B cell (primary cell): ENCODE data around the gene OR52N1. TPM values are rescaled to one million over a fixed set of nuclear protein-coding genes. Genes with fewer than 3 reads are reported as not detected.

Source experiments
- ATAC-seq: fragments of 200-7000 bp; cut with Tn5 transposase; one replicate; pipeline ENCODE4 v1.10.0; 2021; ENCODE audit warnings: low read depth, mild to moderate bottlenecking, moderate number of reproducible peaks, moderate library complexity
- CTCF ChIA-PET: fragments of 350-600 bp; sonication (Branson Sonifier 250); formaldehyde crosslinking; loops from one replicate; lab custom pipeline; 2021; ENCODE audit warnings: antibody characterized with exemption, inconsistent platforms; lab: Charles Lee
- POLR2A ChIA-PET: fragments of 350-600 bp; sonication (Branson Sonifier 250); formaldehyde crosslinking; loops from one replicate; lab custom pipeline; 2021; ENCODE audit warnings: antibody characterized with exemption; lab: Charles Lee
- DNase-seq: peaks from one replicate; pipeline ENCODE4 v3.0.0; 2013
- H2AFZ ChIP-seq: 2 replicates; pipeline ENCODE4 v1.6.1; 2012; ENCODE audit warnings: mild to moderate bottlenecking, low read depth, low read length; ENCODE audit not compliant: insufficient read depth, poor library complexity, severe bottlenecking
- H3K27ac ChIP-seq, 2 donors: 1 replicate in 1 of 2; 2 replicates in 1 of 2; pipeline ENCODE4 v1.5.1; 2012 to 2013; ENCODE audit warnings: low read length in 2 of 2, mild to moderate bottlenecking in 2 of 2, moderate library complexity in 1 of 2
- H3K27me3 ChIP-seq, 4 experiments: fragments of 200-600 bp in 1 of 4; sonication (generic) in 1 of 4; replicated peaks in 1 of 4; 1 replicate in 2 of 4; 2 replicates in 2 of 4; pipeline versions ENCODE4 v1.6.1 to v1.7.0; 2013 to 2016; ENCODE audit warnings: low read length in 3 of 4, mild to moderate bottlenecking in 2 of 4, mixed read lengths in 1 of 4, moderate library complexity in 1 of 4; ENCODE audit not compliant: insufficient read depth in 4 of 4, control insufficient read depth in 3 of 4; ENCODE audit errors: control extremely low read depth in 1 of 4
- H3K36me3 ChIP-seq, 2 experiments: replicated peaks in 1 of 2; 1 replicate in 1 of 2; 2 replicates in 1 of 2; pipeline versions ENCODE4 v1.6.1 to v1.7.1; 2013; ENCODE audit warnings: low read length in 1 of 2; ENCODE audit not compliant: insufficient read depth in 2 of 2, control insufficient read depth in 1 of 2; ENCODE audit errors: control extremely low read depth in 1 of 2, extremely low read depth in 1 of 2
- H3K4me1 ChIP-seq, 2 donors: fragments of 200-600 bp in 1 of 2; sonication (generic) in 1 of 2; 1 replicate in 1 of 2; 2 replicates in 1 of 2; pipeline versions ENCODE4 v1.5.1 to v1.6.1; 2013 to 2017; ENCODE audit warnings: low read length in 2 of 2; ENCODE audit not compliant: control insufficient read depth in 2 of 2, insufficient read depth in 2 of 2
- H3K4me2 ChIP-seq: replicated peaks from 2 replicates; pipeline ENCODE3; 2012; ENCODE audit warnings: mild to moderate bottlenecking, low read depth, low read length; ENCODE audit not compliant: poor library complexity, severe bottlenecking
- H3K4me3 ChIP-seq, 5 experiments: fragments of 200-600 bp in 1 of 5; sonication (generic) in 1 of 5; 1 replicate in 3 of 5; 2 replicates in 2 of 5; pipeline versions ENCODE4 v1.5.1 to v1.7.0; 2011 to 2016; ENCODE audit warnings: low read length in 4 of 5, mild to moderate bottlenecking in 4 of 5, low read depth in 2 of 5, control low read depth in 1 of 5, moderate library complexity in 1 of 5; ENCODE audit not compliant: insufficient read depth in 1 of 5; ENCODE audit errors: control extremely low read depth in 1 of 5, extremely low read depth in 1 of 5
- H3K79me2 ChIP-seq: fragments of 200-600 bp; sonication (generic); one replicate; pipeline ENCODE4 v1.6.0; 2016; ENCODE audit warnings: low read length; ENCODE audit not compliant: control insufficient read depth, insufficient read depth
- H3K9ac ChIP-seq: fragments of 200-600 bp; sonication (generic); 2 replicates; pipeline ENCODE4 v1.6.1; 2017; ENCODE audit warnings: mild to moderate bottlenecking, low read length, moderate library complexity
- H3K9me3 ChIP-seq, 3 donors: one replicate each; pipeline versions ENCODE4 v1.6.1 to v1.7.1; 2013; ENCODE audit warnings: low read length in 2 of 3; ENCODE audit not compliant: control insufficient read depth in 2 of 3, insufficient read depth in 1 of 3; ENCODE audit errors: control extremely low read depth in 1 of 3
- H4K20me1 ChIP-seq: 2 replicates; pipeline ENCODE4 v1.6.0; 2012; ENCODE audit warnings: mild to moderate bottlenecking, low read length; ENCODE audit not compliant: insufficient read depth, control insufficient read depth, poor library complexity, severe bottlenecking
- H3K27ac Mint-ChIP-seq: one replicate; pipeline ENCODE4 v1.8.0; 2021; ENCODE audit warnings: mixed read lengths
- H3K27me3 Mint-ChIP-seq: one replicate; pipeline ENCODE4 v1.8.0; 2021; ENCODE audit warnings: mixed read lengths
- H3K4me1 Mint-ChIP-seq: one replicate; pipeline ENCODE4 v1.8.0; 2021; ENCODE audit warnings: mixed read lengths
- H3K4me3 Mint-ChIP-seq: one replicate; pipeline ENCODE4 v1.8.0; 2021; ENCODE audit warnings: mixed read lengths
- H3K9me3 Mint-ChIP-seq: one replicate; pipeline ENCODE4 v1.8.0; 2022; ENCODE audit warnings: mixed read lengths; ENCODE audit not compliant: insufficient read depth
- EZH2 ChIP-seq: IDR thresholded peaks from 2 replicates; pipeline ENCODE4 v1.6.1; 2012; ENCODE audit warnings: borderline replicate concordance, low read depth, mild to moderate bottlenecking, moderate library complexity, low read length; ENCODE audit not compliant: insufficient read depth, poor library complexity, severe bottlenecking
- WGBS: methylation state at CpG from one replicate; pipeline ENCODE4 v1.1.5; 2013; ENCODE audit warnings: missing lambda C conversion rate; ENCODE audit not compliant: insufficient coverage; 5-methylcytosine and 5-hydroxymethylcytosine counted together
- intact Hi-C: fragments of 100-400 bp; cut with micrococcal nuclease; formaldehyde crosslinking; loops from one replicate; pipeline ENCODE4 v1.10.0; 2022
- polyA minus RNA-seq: library from RNA; depleted of rRNA, polyadenylated mRNA; stranded (reverse); fragments of >200 nt; gene quantifications from 2 replicates; pipeline ENCODE4 v1.2.3, GENCODE V29; 2012
- polyA plus RNA-seq: library from polyadenylated mRNA; depleted of rRNA; stranded (reverse); fragments of >200 nt; gene quantifications from 2 replicates; pipeline ENCODE4 v1.2.3, GENCODE V29; 2012
- total RNA-seq, 2 donors: library from RNA; stranded (reverse); fragments of 120-200 nt in 1 of 2; gene quantifications; 1 replicate in 1 of 2; 2 replicates in 1 of 2; pipeline versions ENCODE4 v1.2.3 to v1.2.4, GENCODE V29; 2013 to 2022
- TF ChIP-seq, protein P1 (sequence below): fragments of 200-600 bp; IDR thresholded peaks from one replicate; pipeline ENCODE4 v1.8.0; 2022; ENCODE audit warnings: antibody characterized with exemption, mild to moderate bottlenecking

OR52N1 gene
- total RNA-seq (not detected in 2 replicates), polyA plus RNA-seq (not detected in 2 replicates), polyA minus RNA-seq (not detected in 2 replicates)
- not detected for total RNA-seq (2013)

DNA sequence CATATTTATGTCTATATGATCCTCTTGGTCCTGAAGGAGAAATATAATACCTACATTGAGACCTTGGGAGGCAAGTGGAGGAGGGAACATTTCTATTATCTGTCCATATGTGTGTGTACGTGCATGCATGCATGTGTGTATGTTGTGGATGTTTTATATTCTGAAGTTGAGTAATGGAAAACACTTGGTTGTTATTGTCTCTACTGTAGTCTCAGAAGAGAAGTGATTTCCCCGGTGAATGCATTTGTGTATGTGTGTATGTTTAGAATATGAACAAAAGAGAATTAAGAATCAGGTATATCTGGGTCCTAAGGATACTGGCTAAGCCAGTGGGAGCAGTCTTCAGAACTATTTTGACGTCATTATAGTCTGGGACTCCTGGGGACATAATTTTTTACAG, at the start of gene OR52N1:
Gene OR52N1, minus strand, starts transcription at position 101 of the 400 bp plus-strand sequence. CDS start 2,449 bp downstream, outside the sequence.
- CTCF ChIA-PET = no interaction called here
- Histone ChIP-seq H3K4me3 (no peak within 1 kb of the TSS), H3K27ac (no peak within 1 kb of the TSS), H3K4me2 (no peak within 1 kb of the TSS), H3K27me3 (peaks cover 0 to 2% (median 0%) of the 10 kb centered on the region in 4 experiments), H3K9me3 (no peaks in the 10 kb centered on the region), H2AFZ (no peak within 1 kb of the TSS), H3K36me3 (no peaks in the 10 kb centered on the region), H3K4me1 (no peaks in the 10 kb centered on the region), H3K9ac (no peak within 1 kb of the TSS), H4K20me1 (no peaks in the 10 kb centered on the region), H3K79me2 (no peaks in the 10 kb centered on the region)
- Mint-ChIP-seq H3K27ac (no peak within 1 kb of the TSS), H3K9me3 (no peaks in the 10 kb centered on the region), H3K27me3 (peaks cover 18% of the 10 kb centered on the region), H3K4me1 (no peaks in the 10 kb centered on the region), H3K4me3 (no peak within 1 kb of the TSS)
- intact Hi-C loops = no loop called here
- TF ChIP-seq EZH2 = no peak
- TF ChIP-seq, protein P1, sequence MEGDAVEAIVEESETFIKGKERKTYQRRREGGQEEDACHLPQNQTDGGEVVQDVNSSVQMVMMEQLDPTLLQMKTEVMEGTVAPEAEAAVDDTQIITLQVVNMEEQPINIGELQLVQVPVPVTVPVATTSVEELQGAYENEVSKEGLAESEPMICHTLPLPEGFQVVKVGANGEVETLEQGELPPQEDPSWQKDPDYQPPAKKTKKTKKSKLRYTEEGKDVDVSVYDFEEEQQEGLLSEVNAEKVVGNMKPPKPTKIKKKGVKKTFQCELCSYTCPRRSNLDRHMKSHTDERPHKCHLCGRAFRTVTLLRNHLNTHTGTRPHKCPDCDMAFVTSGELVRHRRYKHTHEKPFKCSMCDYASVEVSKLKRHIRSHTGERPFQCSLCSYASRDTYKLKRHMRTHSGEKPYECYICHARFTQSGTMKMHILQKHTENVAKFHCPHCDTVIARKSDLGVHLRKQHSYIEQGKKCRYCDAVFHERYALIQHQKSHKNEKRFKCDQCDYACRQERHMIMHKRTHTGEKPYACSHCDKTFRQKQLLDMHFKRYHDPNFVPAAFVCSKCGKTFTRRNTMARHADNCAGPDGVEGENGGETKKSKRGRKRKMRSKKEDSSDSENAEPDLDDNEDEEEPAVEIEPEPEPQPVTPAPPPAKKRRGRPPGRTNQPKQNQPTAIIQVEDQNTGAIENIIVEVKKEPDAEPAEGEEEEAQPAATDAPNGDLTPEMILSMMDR = no peak
- WGBS = 93% methylated on average over 3 of the region's 3 CpGs
- DNase-seq (no peak), ATAC-seq (no peak)
- POLR2A ChIA-PET = no interaction called here

DNA sequence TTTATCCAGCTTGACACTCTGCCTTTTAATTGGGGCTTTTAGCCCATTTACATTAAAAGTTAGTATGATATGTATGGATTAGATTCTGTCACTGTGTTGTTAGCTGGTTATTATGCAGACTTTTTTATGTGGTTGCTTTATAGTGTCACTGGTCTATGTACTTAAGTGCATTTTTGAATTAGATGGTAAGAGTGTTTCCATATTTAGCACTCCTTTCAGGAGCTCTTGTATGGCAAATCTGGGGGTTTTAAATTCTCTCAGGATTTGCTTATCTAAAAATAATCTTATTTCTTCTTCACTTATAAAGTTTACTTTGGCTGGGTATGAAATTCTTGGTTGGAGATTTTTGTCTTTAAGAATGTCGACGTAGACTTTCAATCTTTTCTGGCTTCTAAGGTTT, 46.6 kb upstream of the OR52N1 start:
- Histone ChIP-seq H3K9ac (no peak overlapping the region), H3K79me2 (no peaks in the 10 kb centered on the region), H3K27me3 (no peaks in the 10 kb centered on the region), H3K4me2 (no peak overlapping the region), H3K36me3 (no peaks in the 10 kb centered on the region), H3K9me3 (peaks cover 0 to 3% (median 0%) of the 10 kb centered on the region in 3 donors), H4K20me1 (no peaks in the 10 kb centered on the region), H2AFZ (no peak overlapping the region), H3K4me1 (no peaks in the 10 kb centered on the region), H3K27ac (no peak overlapping the region), H3K4me3 (no peak overlapping the region)
- Mint-ChIP-seq H3K27me3 (peaks cover 24% of the 10 kb centered on the region), H3K27ac (no peak overlapping the region), H3K4me3 (no peak overlapping the region), H3K4me1 (no peaks in the 10 kb centered on the region), H3K9me3 (no peaks in the 10 kb centered on the region)
- POLR2A ChIA-PET = no interaction called here
- intact Hi-C loops = no loop called here
- DNase-seq (no peak), ATAC-seq (no peak)
- WGBS = no CpG with 5 or more reads among the region's 2 CpGs
- TF ChIP-seq EZH2 = no peak
- TF ChIP-seq, protein P1 = no peak
- CTCF ChIA-PET = no interaction called here
